ENCODE results near the gene PICALM.
"Not testable (repeated sequence)": the region's sequence is repeated elsewhere in the genome, so short reads cannot be mapped to it uniquely, and the experiment has no call there.

The PICALM gene

GRCh38 chr11:85939099-85940015, 129.5 kb downstream of the PICALM start:
- DNase-seq (ENCODE audit: low read depth): no peak

GRCh38 chr11:85937835-85938234, 131.0 kb downstream of the PICALM start:
- DNase-seq (ENCODE audit: low read depth): no peak

GRCh38 chr11:85935751-85936150, 133.1 kb downstream of the PICALM start:
- no peak for DNase-seq (ENCODE audit: low read depth)

GRCh38 chr11:85934596-85935169, 134.2 kb downstream of the PICALM start:
- DNase-seq (ENCODE audit: low read depth): no peak

GRCh38 chr11:85930879-85931366, 138.0 kb downstream of the PICALM start:
- DNase-seq (ENCODE audit: low read depth): no peak

- not testable (repeated sequence) for DNase-seq (ENCODE audit: low read depth)
Measured at GRCh38 chr11:85926653-85927214, 142.2 kb downstream of the PICALM start.

GRCh38 chr11:85923455-85923854, 145.4 kb downstream of the PICALM start:
- DNase-seq (ENCODE audit: low read depth): no peak

- DNase-seq (ENCODE audit: low read depth): no peak
Measured at GRCh38 chr11:85922367-85922766, 146.5 kb downstream of the PICALM start.

- no peak for DNase-seq (ENCODE audit: low read depth)
Measured at GRCh38 chr11:85918910-85919794, 149.7 kb downstream of the PICALM start.

GRCh38 chr11:85914425-85914824, 154.5 kb downstream of the PICALM start:
- DNase-seq (ENCODE audit: low read depth): no peak

GRCh38 chr11:85913513-85913912, 155.4 kb downstream of the PICALM start:
- DNase-seq (ENCODE audit: low read depth): no peak

- no peak for DNase-seq (ENCODE audit: low read depth)
Measured at GRCh38 chr11:85912414-85912813, 156.5 kb downstream of the PICALM start.

Measured in activated T-cell treated with anti-CD3 and anti-CD28 coated beads for 24 hours (primary cell).